Upper lobe of right lung (tissue), 1 donor: ENCODE results near the gene PCNT. TPM values are rescaled to one million over a fixed set of nuclear protein-coding genes. Genes with fewer than 3 reads are reported as not detected.

Experiments used
- ATAC-seq: fragments of 200-7000 bp; cut with Tn5 transposase; one replicate; pipeline ENCODE4 v1.9.1; 2020; ENCODE audit warnings: mild to moderate bottlenecking, moderate library complexity
- DNase-seq: peaks from one replicate; pipeline ENCODE4 v3.0.0-alpha.2; 2020
- H3K27ac ChIP-seq: fragments of 200-600 bp; one replicate; pipeline ENCODE4 v1.8.0; 2022
- H3K27me3 ChIP-seq: fragments of 200-600 bp; one replicate; pipeline ENCODE4 v1.8.0; 2022; ENCODE audit warnings: mild to moderate bottlenecking
- H3K36me3 ChIP-seq: fragments of 200-600 bp; one replicate; pipeline ENCODE4 v1.8.0; 2022
- H3K4me1 ChIP-seq: fragments of 200-600 bp; one replicate; pipeline ENCODE4 v1.8.0; 2022
- H3K4me3 ChIP-seq: fragments of 200-600 bp; one replicate; pipeline ENCODE4 v1.8.0; 2022; ENCODE audit warnings: mild to moderate bottlenecking
- H3K9me3 ChIP-seq: fragments of 200-600 bp; one replicate; pipeline ENCODE4 v1.8.0; 2022
- CTCF ChIP-seq: fragments of 200-600 bp; IDR thresholded peaks from one replicate; pipeline ENCODE4 v1.8.0; 2022; ENCODE audit warnings: antibody characterized with exemption
- intact Hi-C: fragments of 100-400 bp; cut with DNase I; formaldehyde crosslinking; loops from one replicate; pipeline ENCODE4 v1.11.0; 2022
- total RNA-seq: library from RNA; stranded (reverse); fragmentation: NEBNext Ultra II Directional; extraction: Animal tissue kit (Norgen Biotek cat#: 25700); gene quantifications from one replicate; pipeline ENCODE4 v1.2.1, GENCODE V29; 2021
- donor health status: DM: no; HTN: yes; CAD: no; lungs with severe emphysema.

PCNT gene
- total RNA-seq, 1 donor from 2014 or later = 29.3 TPM

- ATAC-seq (no peak), DNase-seq (no peak)
- no peak overlapping the region for H3K4me3 ChIP-seq
- no peak overlapping the region for H3K27ac ChIP-seq
- H3K27me3 ChIP-seq = no peaks in the 10 kb centered on the region
- no peaks in the 10 kb centered on the region for H3K9me3 ChIP-seq
- no peak for TF ChIP-seq CTCF
- intact Hi-C loops = no loop called here
- peaks cover 54% of the 10 kb centered on the region for H3K36me3 ChIP-seq
- no peaks in the 10 kb centered on the region for H3K4me1 ChIP-seq
Measured at GRCh38 chr21:46416551-46416950, 92.6 kb downstream of the PCNT start.

GRCh38 chr21:46418265-46418946 is 94.5 kb downstream of the PCNT start:
- H3K4me3 ChIP-seq = no peak overlapping the region
- no peaks in the 10 kb centered on the region for H3K27me3 ChIP-seq
- no peaks in the 10 kb centered on the region for H3K9me3 ChIP-seq
- TF ChIP-seq CTCF = no peak
- no peak for DNase-seq
- no peak overlapping the region for H3K27ac ChIP-seq
- intact Hi-C loops = no loop called here
- H3K36me3 ChIP-seq = peaks cover 59% of the 10 kb centered on the region
- ATAC-seq = peak; percentile 13
- no peaks in the 10 kb centered on the region for H3K4me1 ChIP-seq

- DNase-seq (no peak), ATAC-seq (no peak)
- no peaks in the 10 kb centered on the region for H3K9me3 ChIP-seq
- no peak overlapping the region for H3K4me3 ChIP-seq
- no peaks in the 10 kb centered on the region for H3K4me1 ChIP-seq
- no peak overlapping the region for H3K27ac ChIP-seq
- no peak for TF ChIP-seq CTCF
- intact Hi-C loops = no loop called here
- H3K27me3 ChIP-seq = no peaks in the 10 kb centered on the region
- H3K36me3 ChIP-seq = peaks cover 59% of the 10 kb centered on the region
Measured at GRCh38 chr21:46420241-46421190, 96.6 kb downstream of the PCNT start.

- no peak for DNase-seq
- H3K4me1 ChIP-seq = no peaks in the 10 kb centered on the region
- intact Hi-C loops = no loop called here
- ATAC-seq = no peak
- no peak overlapping the region for H3K27ac ChIP-seq
- H3K9me3 ChIP-seq = no peaks in the 10 kb centered on the region
- H3K27me3 ChIP-seq = no peaks in the 10 kb centered on the region
- no peak overlapping the region for H3K4me3 ChIP-seq
- H3K36me3 ChIP-seq = peaks cover 52% of the 10 kb centered on the region
- TF ChIP-seq CTCF = no peak
Measured at GRCh38 chr21:46421191-46421750, 97.3 kb downstream of the PCNT start.

- H3K36me3 ChIP-seq = peaks cover 46% of the 10 kb centered on the region
- no peak overlapping the region for H3K27ac ChIP-seq
- no peaks in the 10 kb centered on the region for H3K27me3 ChIP-seq
- TF ChIP-seq CTCF = no peak
- intact Hi-C loops = no loop called here
- no peak for DNase-seq
- H3K4me3 ChIP-seq = no peak overlapping the region
- H3K9me3 ChIP-seq = no peaks in the 10 kb centered on the region
- H3K4me1 ChIP-seq = no peaks in the 10 kb centered on the region
- ATAC-seq = no peak
Measured at GRCh38 chr21:46421756-46422555, 98.0 kb downstream of the PCNT start.
